K562 (cell line): Measurements from ENCODE around the gene BSDC1. TPM values are rescaled to one million over a fixed set of nuclear protein-coding genes. Genes with fewer than 3 reads are reported as not detected.

ENCODE experiments used
- CTBP1 ChIP-seq: fragments of 450-650 bp; IDR thresholded peaks from 2 replicates; pipeline ENCODE4 v1.6.1; 2016; ENCODE audit warnings: borderline replicate concordance
- CXXC5 ChIP-seq: fragments of 250-450 bp; sonication (Bioruptor Pico); IDR thresholded peaks from 2 replicates; pipeline ENCODE4 v1.8.0; 2022; ENCODE audit warnings: inconsistent platforms, mild to moderate bottlenecking, moderate library complexity
- EGR1 ChIP-seq: fragments of 450-650 bp; conservative IDR thresholded peaks from 2 replicates; pipeline ENCODE4 v1.6.1; 2017; ENCODE audit warnings: mild to moderate bottlenecking
- MAZ ChIP-seq, 2 experiments: fragments of 450-650 bp in 1 of 2; sonication (generic) in 1 of 2; formaldehyde crosslinking; IDR thresholded peaks in 1 of 2; conservative IDR thresholded peaks in 1 of 2; 2 replicates each; pipeline versions ENCODE4 v1.4.0 to v1.5.0; 2020; ENCODE audit warnings: mild to moderate bottlenecking in 1 of 2, missing genetic modification reagents in 1 of 2
- MCM2 ChIP-seq: fragments of 450-650 bp; IDR thresholded peaks from 2 replicates; pipeline ENCODE4 v1.6.1; 2017; ENCODE audit warnings: low read depth, mild to moderate bottlenecking
- MYC ChIP-seq, 2 experiments: fragments of 250-450 bp in 1 of 2; sonication (Bioruptor Pico) in 1 of 2; IDR thresholded peaks; 2 replicates each; pipeline versions ENCODE4 v1.5.1 to v1.6.1; 2012 to 2021; ENCODE audit warnings: low read depth in 2 of 2, borderline replicate concordance in 1 of 2, improper control_type of control experiment in 1 of 2, low read length in 1 of 2, mild to moderate bottlenecking in 1 of 2, moderate library complexity in 1 of 2
- NFIX ChIP-seq: fragments of 250-450 bp; sonication (Bioruptor Pico); IDR thresholded peaks from 2 replicates; pipeline ENCODE4 v1.4.0; 2020; ENCODE audit warnings: low read depth, mild to moderate bottlenecking, moderate library complexity
- NR2C2 ChIP-seq, 2 experiments: fragments of 200-800 bp in 1 of 2; sonication (Bioruptor generic) in 1 of 2; sonication (generic) in 1 of 2; formaldehyde crosslinking in 1 of 2; IDR thresholded peaks; 2 replicates each; pipeline versions ENCODE4 v1.6.1 to v1.8.0; 2016 to 2022; ENCODE audit warnings: mild to moderate bottlenecking in 1 of 2, missing compliant biosample characterization in 1 of 2, missing genetic modification characterization in 1 of 2, missing genetic modification reagents in 1 of 2
- NRF1 ChIP-seq, 2 experiments: fragments of 450-650 bp; IDR thresholded peaks in 1 of 2; conservative IDR thresholded peaks in 1 of 2; 2 replicates each; pipeline ENCODE4 v1.6.1; 2014; ENCODE audit warnings: mild to moderate bottlenecking in 2 of 2
- TARDBP ChIP-seq: fragments of 450-650 bp; IDR thresholded peaks from 2 replicates; pipeline ENCODE4 v1.6.1; 2016
- ZNF76 ChIP-seq: fragments of 250-450 bp; sonication (Bioruptor Pico); IDR thresholded peaks from 2 replicates; pipeline ENCODE4 v1.4.0; 2020; ENCODE audit warnings: mild to moderate bottlenecking, moderate library complexity, borderline replicate concordance
- polyA plus RNA-seq, 8 experiments: library from polyadenylated mRNA; depleted of rRNA in 4 of 8; stranded (reverse) in 5 of 8; unstranded in 3 of 8; fragments of >200 nt; fragmentation: Nextera tagmentation in 2 of 8; fragmentation: Illumina TruSeq in 1 of 8; extraction: Ambion mirVana in 2 of 8; extraction: Trizol in 1 of 8; gene quantifications; 2 replicates each; pipeline versions ENCODE4 v1.2.1 to v1.2.3, GENCODE V29; 2011 to 2014; ENCODE audit warnings: inconsistent platforms in 1 of 8, missing spikeins in 1 of 8
- total RNA-seq, 7 experiments: library from RNA; depleted of rRNA in 6 of 7; stranded (reverse); fragments of >200 nt in 6 of 7; fragmentation: Illumina TruSeq in 2 of 7; extraction: Trizol in 2 of 7; gene quantifications; 2 replicates each; pipeline versions ENCODE4 v1.2.1 to v1.2.3, GENCODE V29; 2011 to 2021; ENCODE audit warnings: low replicate concordance in 1 of 7
- TF ChIP-seq, protein P1 (sequence below): fragments of 450-650 bp; formaldehyde crosslinking; IDR thresholded peaks from 2 replicates; pipeline ENCODE4 v1.4.0; 2022; ENCODE audit warnings: mild to moderate bottlenecking, moderate library complexity
- TF ChIP-seq, protein P2 (sequence below): fragments of 450-650 bp; IDR thresholded peaks from 2 replicates; pipeline ENCODE4 v1.6.1; 2018; ENCODE audit not compliant: partially characterized antibody
- TF ChIP-seq, protein P3 (sequence below): sonication (generic); formaldehyde crosslinking; IDR thresholded peaks from 2 replicates; pipeline ENCODE4 v1.9.0; 2022; ENCODE audit warnings: mild to moderate bottlenecking, missing genetic modification reagents
- TF ChIP-seq, protein P4 (sequence below): fragments of 450-650 bp; IDR thresholded peaks from 2 replicates; pipeline ENCODE4 v1.6.1; 2017; ENCODE audit warnings: antibody characterized with exemption, mild to moderate bottlenecking

BSDC1 gene
- total and polyA plus RNA-seq, 9 of the 15 experiments (the other 6 are each of a cell fraction or from before 2014, with no cell fraction given), result 10.2 to 96.8 (median 73.1) TPM

DNA sequence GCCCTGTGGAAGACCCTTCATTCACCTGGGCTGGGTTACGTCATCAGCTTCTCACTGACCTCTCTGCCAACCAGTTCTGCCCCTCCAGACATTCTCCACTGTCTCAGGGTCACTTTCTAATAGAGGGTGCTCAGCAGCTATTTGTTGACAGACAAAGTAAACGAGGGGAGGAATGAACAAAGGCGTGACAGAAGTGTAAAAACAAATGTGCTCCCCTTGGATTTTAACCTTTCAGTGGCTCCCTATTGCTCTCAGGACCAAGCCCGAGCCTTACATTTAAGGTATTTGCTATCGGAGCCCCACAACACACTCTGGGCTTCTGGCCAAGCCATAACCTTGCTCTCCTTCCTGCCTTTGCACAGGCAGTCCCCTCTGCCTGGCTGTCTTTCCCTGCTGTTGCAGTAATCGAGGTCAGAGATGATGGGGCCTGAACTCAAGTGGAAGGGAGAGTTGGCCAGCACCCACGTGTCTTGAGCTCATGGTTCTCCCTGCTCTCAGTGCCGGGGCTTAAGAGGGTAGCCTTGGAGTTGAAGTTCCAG is 48.9 kb downstream of the BSDC1 start (continued):
- TF ChIP-seq EGR1, result no peak
- peak; percentile 53; the same call in 1 of the 2 replicates for TF ChIP-seq CTBP1
- TF ChIP-seq, protein P1, sequence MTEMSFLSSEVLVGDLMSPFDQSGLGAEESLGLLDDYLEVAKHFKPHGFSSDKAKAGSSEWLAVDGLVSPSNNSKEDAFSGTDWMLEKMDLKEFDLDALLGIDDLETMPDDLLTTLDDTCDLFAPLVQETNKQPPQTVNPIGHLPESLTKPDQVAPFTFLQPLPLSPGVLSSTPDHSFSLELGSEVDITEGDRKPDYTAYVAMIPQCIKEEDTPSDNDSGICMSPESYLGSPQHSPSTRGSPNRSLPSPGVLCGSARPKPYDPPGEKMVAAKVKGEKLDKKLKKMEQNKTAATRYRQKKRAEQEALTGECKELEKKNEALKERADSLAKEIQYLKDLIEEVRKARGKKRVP, result no peak
- TF ChIP-seq MAZ (CRISPR knock-in tag; conservative IDR thresholded peaks at IDR 0.05 in 1 of 2, IDR thresholded peaks at IDR 0.05 in 1 of 2), result peak in 1 of 2 experiments; percentile 21; a peak in 1 of 4 replicates
- TF ChIP-seq NRF1 (conservative IDR thresholded peaks at IDR 0.05 in 1 of 2, IDR thresholded peaks at IDR 0.05 in 1 of 2), result 0 out of 4 replicates have a peak, but pooled peaks of 1 of the 2 experiments have one; percentile 17
- peak; percentile 63 for TF ChIP-seq MYC (IDR thresholded peaks at IDR 0.05; ENCODE audit: low read depth, low read length)
- TF ChIP-seq MYC (CRISPR knock-in tag; IDR thresholded peaks at IDR 0.05; ENCODE audit: borderline replicate concordance, low read depth), result no peak
- no peak for TF ChIP-seq MCM2
- no peak for TF ChIP-seq ZNF76 (CRISPR knock-in tag)
- no peak for TF ChIP-seq NFIX (CRISPR knock-in tag)
- TF ChIP-seq CXXC5 (CRISPR knock-in tag), result peak; percentile 48; the same call in 1 of the 2 replicates
- TF ChIP-seq, protein P2, sequence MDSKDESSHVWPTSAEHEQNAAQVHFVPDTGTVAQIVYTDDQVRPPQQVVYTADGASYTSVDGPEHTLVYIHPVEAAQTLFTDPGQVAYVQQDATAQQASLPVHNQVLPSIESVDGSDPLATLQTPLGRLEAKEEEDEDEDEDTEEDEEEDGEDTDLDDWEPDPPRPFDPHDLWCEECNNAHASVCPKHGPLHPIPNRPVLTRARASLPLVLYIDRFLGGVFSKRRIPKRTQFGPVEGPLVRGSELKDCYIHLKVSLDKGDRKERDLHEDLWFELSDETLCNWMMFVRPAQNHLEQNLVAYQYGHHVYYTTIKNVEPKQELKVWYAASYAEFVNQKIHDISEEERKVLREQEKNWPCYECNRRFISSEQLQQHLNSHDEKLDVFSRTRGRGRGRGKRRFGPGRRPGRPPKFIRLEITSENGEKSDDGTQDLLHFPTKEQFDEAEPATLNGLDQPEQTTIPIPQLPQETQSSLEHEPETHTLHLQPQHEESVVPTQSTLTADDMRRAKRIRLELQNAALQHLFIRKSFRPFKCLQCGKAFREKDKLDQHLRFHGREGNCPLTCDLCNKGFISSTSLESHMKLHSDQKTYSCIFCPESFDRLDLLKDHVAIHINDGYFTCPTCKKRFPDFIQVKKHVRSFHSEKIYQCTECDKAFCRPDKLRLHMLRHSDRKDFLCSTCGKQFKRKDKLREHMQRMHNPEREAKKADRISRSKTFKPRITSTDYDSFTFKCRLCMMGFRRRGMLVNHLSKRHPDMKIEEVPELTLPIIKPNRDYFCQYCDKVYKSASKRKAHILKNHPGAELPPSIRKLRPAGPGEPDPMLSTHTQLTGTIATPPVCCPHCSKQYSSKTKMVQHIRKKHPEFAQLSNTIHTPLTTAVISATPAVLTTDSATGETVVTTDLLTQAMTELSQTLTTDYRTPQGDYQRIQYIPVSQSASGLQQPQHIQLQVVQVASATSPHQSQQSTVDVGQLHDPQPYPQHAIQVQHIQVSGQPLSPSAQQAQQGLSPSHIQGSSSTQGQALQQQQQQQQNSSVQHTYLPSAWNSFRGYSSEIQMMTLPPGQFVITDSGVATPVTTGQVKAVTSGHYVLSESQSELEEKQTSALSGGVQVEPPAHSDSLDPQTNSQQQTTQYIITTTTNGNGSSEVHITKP, result no peak
- TF ChIP-seq NR2C2 (CRISPR knock-in tag; IDR thresholded peaks at IDR 0.05), result no peak
- TF ChIP-seq NR2C2 (tag; IDR thresholded peaks at IDR 0.05), result peak; percentile 81; the same call in 1 of the 2 replicates
- TF ChIP-seq TARDBP, result 0 out of 2 replicates have a peak, but pooled peaks have one; percentile 16
- TF ChIP-seq, protein P3, sequence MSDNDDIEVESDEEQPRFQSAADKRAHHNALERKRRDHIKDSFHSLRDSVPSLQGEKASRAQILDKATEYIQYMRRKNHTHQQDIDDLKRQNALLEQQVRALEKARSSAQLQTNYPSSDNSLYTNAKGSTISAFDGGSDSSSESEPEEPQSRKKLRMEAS (CRISPR knock-in tag), result 0 out of 2 replicates have a peak, but pooled peaks have one; percentile 4
- TF ChIP-seq, protein P4, sequence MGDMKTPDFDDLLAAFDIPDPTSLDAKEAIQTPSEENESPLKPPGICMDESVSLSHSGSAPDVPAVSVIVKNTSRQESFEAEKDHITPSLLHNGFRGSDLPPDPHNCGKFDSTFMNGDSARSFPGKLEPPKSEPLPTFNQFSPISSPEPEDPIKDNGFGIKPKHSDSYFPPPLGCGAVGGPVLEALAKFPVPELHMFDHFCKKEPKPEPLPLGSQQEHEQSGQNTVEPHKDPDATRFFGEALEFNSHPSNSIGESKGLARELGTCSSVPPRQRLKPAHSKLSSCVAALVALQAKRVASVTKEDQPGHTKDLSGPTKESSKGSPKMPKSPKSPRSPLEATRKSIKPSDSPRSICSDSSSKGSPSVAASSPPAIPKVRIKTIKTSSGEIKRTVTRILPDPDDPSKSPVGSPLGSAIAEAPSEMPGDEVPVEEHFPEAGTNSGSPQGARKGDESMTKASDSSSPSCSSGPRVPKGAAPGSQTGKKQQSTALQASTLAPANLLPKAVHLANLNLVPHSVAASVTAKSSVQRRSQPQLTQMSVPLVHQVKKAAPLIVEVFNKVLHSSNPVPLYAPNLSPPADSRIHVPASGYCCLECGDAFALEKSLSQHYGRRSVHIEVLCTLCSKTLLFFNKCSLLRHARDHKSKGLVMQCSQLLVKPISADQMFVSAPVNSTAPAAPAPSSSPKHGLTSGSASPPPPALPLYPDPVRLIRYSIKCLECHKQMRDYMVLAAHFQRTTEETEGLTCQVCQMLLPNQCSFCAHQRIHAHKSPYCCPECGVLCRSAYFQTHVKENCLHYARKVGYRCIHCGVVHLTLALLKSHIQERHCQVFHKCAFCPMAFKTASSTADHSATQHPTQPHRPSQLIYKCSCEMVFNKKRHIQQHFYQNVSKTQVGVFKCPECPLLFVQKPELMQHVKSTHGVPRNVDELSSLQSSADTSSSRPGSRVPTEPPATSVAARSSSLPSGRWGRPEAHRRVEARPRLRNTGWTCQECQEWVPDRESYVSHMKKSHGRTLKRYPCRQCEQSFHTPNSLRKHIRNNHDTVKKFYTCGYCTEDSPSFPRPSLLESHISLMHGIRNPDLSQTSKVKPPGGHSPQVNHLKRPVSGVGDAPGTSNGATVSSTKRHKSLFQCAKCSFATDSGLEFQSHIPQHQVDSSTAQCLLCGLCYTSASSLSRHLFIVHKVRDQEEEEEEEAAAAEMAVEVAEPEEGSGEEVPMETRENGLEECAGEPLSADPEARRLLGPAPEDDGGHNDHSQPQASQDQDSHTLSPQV, result peak; percentile 87
